Fibroblast of lung (primary cell): ENCODE results near the gene GTF2A2.

Source experiments
- EZH2 ChIP-seq: IDR thresholded peaks from 2 replicates; pipeline ENCODE4 v1.5.1; 2012; ENCODE audit warnings: low read length, control low read depth, mild to moderate bottlenecking; ENCODE audit errors: missing control alignments
- TF ChIP-seq, protein P1 (sequence below), 2 donors: IDR thresholded peaks in 1 of 2; conservative IDR thresholded peaks in 1 of 2; 1 replicate in 1 of 2; 2 replicates in 1 of 2; pipeline ENCODE4 v1.5.1; 2011 to 2012; ENCODE audit warnings: low read length in 2 of 2, control low read depth in 1 of 2, inconsistent platforms in 1 of 2, low read depth in 1 of 2, mild to moderate bottlenecking in 1 of 2

DNA sequence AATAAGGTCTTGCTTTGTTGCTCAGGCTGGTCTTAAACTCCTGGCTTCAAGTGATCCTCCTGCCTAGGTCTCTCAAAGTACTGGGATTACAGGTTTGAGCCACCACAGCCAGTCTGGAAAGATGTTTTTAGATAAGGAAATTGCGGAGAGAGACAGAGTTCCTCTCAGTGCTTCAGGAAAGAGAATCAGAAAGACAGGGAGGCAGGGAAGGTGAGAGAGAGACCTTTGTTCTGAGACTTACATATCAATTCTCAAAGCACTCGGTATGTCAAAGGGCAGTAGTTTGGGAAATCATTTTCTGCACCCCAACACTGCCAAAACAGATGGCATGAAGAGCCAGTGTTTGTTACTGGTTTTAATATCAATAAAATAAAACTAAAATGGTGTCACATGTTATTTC is 58.9 kb downstream of the GTF2A2 start:
- no peak for TF ChIP-seq EZH2
- TF ChIP-seq, protein P1, sequence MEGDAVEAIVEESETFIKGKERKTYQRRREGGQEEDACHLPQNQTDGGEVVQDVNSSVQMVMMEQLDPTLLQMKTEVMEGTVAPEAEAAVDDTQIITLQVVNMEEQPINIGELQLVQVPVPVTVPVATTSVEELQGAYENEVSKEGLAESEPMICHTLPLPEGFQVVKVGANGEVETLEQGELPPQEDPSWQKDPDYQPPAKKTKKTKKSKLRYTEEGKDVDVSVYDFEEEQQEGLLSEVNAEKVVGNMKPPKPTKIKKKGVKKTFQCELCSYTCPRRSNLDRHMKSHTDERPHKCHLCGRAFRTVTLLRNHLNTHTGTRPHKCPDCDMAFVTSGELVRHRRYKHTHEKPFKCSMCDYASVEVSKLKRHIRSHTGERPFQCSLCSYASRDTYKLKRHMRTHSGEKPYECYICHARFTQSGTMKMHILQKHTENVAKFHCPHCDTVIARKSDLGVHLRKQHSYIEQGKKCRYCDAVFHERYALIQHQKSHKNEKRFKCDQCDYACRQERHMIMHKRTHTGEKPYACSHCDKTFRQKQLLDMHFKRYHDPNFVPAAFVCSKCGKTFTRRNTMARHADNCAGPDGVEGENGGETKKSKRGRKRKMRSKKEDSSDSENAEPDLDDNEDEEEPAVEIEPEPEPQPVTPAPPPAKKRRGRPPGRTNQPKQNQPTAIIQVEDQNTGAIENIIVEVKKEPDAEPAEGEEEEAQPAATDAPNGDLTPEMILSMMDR (conservative IDR thresholded peaks at IDR 0.05 in 1 of 2, IDR thresholded peaks at IDR 0.05 in 1 of 2; ENCODE audit: low read depth in 1 of 2, low read length in 2 of 2): no peak
